NCI-H1105 (cell line): ENCODE results near the gene IGF1R.

Experiments
- DNase-seq: peaks from one replicate; lab custom pipeline; 2025; lab: John Stamatoyannopoulos, UW

IGF1R gene

DNA sequence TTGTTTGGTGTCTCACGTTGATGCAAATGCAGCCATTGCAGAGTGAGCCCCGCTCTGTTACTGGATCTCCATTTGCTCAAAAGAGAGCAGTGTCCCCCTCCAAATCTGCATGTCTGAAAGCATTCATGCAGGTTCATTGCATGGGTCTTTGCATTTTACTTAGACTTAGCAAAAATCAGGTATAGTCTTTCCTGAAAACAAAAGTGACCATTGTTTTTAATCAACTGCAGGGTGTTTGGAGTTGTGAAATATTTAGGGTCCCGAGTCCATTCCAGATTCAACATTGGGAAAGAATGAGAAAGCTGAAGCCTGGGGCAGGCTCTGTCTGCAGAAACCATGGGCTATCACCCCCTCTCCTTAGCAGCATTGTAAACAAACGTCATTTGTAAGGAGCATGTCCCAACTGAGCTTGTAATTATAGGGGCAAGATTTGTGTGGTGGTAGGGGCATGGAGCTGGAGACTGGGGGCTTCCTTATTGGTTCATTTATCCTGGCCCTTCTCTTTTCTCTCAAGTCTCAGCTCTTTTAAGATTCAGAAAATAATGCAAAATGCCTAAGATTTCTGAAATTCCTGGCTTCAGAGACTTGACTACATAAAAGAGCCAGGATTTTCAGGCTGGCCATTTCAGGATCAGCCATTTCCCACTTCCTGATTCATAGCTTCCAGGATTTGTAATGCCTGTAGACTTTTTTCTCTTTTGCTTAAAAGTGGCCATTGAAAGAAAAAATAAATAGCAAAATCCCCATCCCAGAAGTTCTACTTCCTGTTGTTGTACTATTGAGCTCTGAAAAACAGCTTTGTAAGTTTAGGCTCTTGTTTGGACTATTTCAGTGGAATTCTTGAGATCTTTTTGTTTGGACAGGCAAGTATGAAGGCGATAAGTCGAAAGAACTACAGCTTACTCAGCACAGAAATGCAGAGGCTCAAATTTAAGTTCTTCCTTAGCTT, 23.0 kb downstream of the IGF1R start:
- DNase-seq = no peak

- DNase-seq = no peak
Measured at GRCh38 chr15:98673133-98673532, 24.8 kb downstream of the IGF1R start.

GRCh38 chr15:98674336-98674735, 26.0 kb downstream of the IGF1R start:
- DNase-seq = no peak

- no peak for DNase-seq
Measured at GRCh38 chr15:98676586-98677270, 28.4 kb downstream of the IGF1R start.

DNA sequence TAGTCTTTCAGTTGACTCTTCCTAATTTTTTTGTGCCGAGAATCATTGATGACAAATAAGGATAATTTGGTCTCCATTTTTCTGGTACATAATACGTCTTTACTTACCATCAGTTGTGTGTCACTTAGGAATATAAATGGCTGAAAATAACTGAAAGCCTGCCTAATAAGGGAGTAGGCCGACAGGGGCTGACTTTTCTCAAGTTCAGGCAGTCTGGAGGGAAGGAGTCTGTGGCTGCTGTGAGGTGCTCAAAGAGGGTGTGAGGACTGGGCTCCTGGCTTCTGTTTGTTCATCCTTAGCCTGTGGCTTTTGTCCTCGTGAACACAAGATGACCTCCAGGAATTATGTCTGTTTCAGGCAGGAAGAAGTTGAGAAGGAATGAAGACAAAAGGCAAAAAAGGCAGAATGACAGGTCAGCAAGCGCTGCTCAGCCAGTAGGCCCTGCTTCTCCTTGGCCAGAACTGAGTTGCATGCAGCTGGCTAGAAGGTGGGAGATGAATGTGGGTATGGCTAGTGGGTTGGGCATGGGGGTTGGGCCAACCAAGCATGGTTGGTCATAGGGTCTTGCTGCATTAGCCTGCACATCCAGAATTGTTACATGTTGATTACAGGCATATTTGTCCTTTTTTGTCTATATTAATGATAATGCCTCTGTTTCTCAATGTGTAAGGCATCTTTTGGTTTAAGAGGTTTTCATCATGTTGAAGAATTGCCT, 29.2 kb downstream of the IGF1R start:
- no peak for DNase-seq

DNA sequence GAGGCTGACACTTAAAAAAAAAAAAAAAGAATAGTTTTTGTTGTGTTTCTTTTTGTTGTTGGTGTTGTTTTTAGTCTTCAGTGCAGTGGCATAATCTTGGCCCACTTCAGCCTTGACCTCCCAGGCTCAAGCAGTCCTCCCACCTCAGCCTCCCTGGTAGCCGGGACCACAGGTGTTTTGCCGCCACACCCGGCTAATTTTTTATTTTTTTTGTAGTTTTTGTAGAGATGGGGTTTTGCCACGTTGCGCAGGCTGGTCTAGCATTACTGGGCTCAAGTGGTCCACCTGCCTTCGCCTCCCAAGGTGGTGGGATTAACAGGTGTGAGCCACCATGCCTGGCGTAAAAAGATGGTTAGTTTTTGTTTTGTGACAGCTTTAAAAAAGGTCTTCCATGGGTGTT, 30.1 kb downstream of the IGF1R start:
- DNase-seq = no peak

GRCh38 chr15:98681061-98681460, 32.7 kb downstream of the IGF1R start:
- DNase-seq = no peak

GRCh38 chr15:98682992-98683701, 34.8 kb downstream of the IGF1R start:
- no peak for DNase-seq

- no peak for DNase-seq
Measured at GRCh38 chr15:98683831-98684230, 35.5 kb downstream of the IGF1R start.

- no peak for DNase-seq
Measured at GRCh38 chr15:98684436-98684835, 36.1 kb downstream of the IGF1R start.

DNA sequence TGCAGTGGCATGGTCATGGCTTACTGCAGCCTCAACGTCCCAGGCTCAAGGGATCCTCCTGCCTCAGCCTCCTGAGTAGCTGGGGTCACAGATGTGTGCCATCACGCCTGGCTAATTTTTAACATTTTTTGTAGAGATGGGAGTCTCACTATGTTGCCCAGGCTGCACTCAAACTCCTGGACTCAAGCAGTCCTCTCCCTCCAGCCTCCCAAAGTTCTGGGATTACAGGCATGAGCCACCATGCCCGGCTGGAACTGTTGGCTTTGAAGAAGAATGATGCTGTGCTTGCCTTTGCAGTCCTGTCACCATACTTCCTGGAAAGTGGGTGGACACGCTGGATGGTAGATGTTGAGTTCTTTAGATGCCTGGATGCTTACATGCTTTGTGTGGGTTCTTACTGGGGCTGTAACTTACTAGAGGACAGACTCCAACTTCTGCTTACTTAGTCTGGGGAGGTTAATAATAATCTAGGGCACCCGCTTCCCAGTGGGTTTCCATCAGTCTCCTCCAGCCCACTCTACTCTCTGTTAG, 36.7 kb downstream of the IGF1R start:
- DNase-seq = no peak

DNA sequence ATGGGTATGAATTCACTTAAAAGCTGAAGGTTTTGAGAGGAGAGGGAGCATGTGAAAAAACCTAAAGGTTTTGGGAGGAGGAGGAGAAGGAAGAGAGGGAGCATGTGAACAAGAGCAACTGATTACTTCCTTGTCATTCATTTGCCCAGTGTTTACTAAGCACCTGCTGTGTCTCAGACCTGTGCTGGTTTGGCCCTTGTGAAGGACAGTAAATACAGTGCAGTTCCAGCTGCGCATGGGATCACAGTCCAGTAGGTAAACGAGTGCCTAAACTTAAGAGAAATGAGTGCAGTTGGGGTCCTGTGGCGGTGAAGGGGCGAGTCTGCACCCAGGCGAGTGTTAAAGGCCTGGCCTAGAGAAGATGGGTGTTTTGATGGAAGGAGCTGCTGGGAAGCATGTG, 38.6 kb downstream of the IGF1R start:
- no peak for DNase-seq

GRCh38 chr15:98689431-98689861, 41.1 kb downstream of the IGF1R start:
- DNase-seq = no peak

DNA sequence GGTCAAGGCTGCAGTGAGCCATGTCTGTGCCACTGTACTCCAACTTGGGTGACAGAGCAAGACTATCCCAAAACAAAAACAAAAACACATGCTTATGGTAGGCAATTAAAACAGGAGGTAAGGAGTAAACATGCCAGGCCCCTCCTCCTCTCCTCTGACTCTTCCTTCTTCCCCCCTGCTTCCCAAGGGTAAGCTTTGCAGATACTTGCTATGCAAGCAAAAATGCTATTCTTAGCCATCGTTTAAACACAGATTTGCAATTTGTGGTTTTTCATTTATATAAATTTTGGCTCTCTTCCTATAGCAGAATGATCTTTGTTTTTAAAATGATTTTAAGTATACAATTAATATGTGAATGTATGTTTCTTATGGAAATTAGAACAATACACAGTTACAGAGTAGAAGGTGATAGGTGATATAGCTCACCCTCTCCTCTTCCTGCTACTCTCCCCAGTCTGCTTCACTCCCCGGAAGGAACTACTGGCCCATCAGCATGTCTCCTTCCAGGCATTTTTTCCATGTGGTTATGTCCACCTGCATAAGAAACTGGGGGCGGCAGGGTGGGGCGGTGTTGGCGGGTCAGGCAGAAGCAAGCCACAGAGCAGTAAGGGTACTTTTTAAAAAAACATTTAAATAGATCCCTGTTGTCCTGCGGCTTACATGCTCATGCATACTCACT, 42.1 kb downstream of the IGF1R start:
- DNase-seq = no peak

GRCh38 chr15:98692213-98692612, 43.9 kb downstream of the IGF1R start:
- no peak for DNase-seq

- DNase-seq = no peak
Measured at GRCh38 chr15:98694161-98694560, 45.8 kb downstream of the IGF1R start.

- no peak for DNase-seq
Measured at GRCh38 chr15:98698792-98699191, 50.5 kb downstream of the IGF1R start.

GRCh38 chr15:98699591-98700424, 51.5 kb downstream of the IGF1R start:
- DNase-seq = no peak

- DNase-seq = no peak
Measured at GRCh38 chr15:98700519-98700918, 52.2 kb downstream of the IGF1R start.

- no peak for DNase-seq
Measured at GRCh38 chr15:98703126-98703685, 54.9 kb downstream of the IGF1R start.
